ENCODE data around the gene CEP112.
A peak's percentile ranks its signal among the peaks of the same experiment; 100 is the strongest.

Gene CEP112

DNA sequence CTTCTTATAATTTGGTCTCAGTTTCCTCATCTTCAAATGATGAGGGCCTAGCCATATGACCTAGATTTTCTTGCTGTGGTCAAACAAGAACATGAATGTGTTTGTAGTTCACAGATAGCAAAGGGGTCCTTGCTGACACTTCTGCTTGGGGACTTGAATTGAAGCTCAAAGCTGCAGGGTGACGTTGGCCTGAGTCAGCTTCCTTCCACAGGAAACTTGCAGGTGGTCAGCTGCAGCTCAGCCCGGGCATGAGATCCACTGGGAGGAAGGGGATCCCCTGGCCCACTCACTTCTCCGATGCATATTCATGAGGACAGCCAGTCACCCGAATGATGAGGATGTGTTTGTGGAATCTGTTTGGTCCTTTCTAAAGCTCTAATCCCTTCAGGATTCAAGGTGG, 587.9 kb downstream of the CEP112 start:
- peak; percentile 47 for DNase-seq (ENCODE audit: low read depth, low spot score)

DNA sequence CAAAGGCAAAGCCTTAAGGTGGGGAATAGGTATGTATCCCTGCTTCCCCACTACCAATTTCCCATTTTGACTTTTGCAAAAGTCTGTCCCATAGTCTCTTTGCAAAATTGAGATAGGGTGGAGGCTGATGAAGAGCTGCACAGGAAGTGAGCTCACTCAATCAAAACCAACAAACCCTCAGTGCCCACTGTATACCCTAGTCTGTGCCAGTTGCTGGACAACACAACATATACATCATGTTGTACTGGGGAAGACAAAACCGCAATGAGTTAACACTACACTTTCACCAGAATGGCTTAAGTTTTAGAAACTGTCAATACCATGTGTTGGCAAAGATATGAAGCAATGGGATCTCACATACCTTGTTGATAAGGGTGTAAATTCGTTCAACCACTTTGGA, 590.1 kb downstream of the CEP112 start:
- no peak for DNase-seq (ENCODE audit: low read depth, low spot score)

DNA sequence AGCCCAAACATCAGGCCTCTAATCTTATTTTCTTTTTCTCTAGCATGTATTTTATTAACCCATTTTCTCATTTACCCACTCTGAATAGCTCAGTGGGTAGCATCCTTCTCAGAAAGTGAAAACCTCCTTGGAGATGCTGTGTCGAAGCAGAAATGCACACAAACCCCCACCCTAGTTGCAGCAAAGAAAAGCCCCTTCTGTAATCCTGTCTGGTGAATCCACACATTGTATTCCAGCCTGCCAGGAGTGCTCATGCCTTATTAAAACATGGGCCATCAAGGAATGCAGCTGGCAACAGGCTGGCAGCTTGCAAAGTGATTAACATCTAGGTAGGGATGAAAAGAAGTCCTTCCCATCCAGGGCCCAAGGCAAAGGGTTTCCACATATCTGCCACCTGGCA, 590.8 kb downstream of the CEP112 start:
- no peak for DNase-seq (ENCODE audit: low read depth, low spot score)

DNA sequence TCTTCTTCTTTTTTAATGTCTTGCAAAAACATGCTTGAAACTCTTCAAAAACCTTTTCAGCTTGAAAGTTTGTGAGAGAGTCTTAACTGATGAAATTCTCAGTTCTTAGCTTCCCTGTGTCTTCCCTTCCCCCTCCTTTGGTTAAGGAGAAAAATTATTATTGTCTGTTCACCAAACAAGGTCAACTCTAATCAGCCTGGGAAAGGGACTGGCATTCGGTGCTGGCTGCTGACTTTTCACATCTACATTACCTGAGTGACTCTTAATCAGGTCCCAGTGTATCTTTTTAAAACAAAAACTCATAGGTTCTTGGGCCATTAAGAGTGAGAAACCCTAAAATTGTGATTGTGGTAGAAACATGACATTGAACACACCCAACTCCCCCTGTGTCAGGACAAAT, 591.4 kb downstream of the CEP112 start:
- no peak for DNase-seq (ENCODE audit: low read depth, low spot score)

DNA sequence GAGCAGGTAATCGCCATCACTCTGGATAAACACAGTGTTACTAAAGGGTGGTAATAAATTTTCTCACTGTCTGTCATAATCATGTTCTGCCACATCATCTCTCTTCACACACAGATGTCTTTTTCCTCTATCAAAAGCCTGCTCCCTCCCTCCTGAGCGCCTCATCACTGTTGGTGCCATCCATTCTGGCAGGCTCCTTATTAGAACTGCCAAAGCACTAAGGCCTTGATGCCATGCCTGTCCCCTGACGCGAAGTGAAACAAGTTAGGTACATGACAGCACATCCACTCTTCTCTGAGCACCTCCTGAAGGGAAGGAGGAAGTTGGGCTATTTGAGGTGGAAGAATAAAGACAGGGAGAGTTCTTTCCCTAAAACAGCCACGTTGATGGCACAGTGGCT, 592.3 kb downstream of the CEP112 start:
- no peak for DNase-seq (ENCODE audit: low read depth, low spot score)

DNA sequence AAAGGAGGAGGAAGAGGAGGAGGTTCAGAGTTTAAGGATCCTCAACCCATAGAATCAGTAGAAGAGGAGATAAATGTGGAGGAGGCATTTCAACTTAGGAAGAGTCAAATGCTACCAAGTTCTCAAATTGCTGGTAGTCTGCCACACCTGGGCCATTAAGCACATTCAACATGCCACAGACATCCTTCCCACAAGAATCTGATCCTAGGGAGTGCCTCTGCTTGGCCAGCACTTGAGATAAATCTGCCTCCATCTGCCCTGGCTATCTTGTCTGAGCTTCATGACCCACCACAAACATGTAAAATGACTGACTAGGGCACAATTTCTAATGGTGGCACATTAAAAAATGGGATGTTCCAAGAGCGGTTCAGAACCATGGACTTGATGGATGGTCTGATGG, 593.2 kb downstream of the CEP112 start:
- DNase-seq (ENCODE audit: low read depth, low spot score) = no peak

DNA sequence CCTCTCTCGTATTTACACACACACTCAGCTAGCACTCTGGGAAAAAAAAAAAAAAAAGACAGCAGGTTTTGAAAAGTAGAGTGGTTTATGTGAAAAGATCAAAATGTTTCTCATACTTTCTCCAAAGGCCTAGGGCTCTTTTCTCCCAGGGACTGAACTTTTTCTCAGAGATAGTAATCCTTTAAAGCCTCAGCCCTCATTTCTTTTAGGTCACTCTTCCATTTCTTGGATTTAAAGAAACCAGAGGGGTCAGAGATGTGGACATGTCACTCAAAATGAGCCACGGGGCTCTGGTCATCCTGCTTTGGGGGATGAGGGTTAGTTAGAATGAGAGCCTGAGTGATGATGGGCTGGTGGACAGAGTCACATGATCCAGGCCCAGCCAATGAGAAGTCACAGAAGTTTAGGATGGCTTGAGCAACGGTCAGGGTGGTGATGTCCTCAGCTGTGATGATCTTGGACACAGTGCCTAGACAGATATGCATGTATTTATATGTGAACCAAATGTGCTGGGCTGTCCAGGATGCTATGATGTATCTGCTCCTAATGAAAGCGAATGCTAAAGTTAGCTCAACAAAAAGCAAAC, 596.8 kb downstream of the CEP112 start:
- no peak for DNase-seq (ENCODE audit: low read depth, low spot score)

DNA sequence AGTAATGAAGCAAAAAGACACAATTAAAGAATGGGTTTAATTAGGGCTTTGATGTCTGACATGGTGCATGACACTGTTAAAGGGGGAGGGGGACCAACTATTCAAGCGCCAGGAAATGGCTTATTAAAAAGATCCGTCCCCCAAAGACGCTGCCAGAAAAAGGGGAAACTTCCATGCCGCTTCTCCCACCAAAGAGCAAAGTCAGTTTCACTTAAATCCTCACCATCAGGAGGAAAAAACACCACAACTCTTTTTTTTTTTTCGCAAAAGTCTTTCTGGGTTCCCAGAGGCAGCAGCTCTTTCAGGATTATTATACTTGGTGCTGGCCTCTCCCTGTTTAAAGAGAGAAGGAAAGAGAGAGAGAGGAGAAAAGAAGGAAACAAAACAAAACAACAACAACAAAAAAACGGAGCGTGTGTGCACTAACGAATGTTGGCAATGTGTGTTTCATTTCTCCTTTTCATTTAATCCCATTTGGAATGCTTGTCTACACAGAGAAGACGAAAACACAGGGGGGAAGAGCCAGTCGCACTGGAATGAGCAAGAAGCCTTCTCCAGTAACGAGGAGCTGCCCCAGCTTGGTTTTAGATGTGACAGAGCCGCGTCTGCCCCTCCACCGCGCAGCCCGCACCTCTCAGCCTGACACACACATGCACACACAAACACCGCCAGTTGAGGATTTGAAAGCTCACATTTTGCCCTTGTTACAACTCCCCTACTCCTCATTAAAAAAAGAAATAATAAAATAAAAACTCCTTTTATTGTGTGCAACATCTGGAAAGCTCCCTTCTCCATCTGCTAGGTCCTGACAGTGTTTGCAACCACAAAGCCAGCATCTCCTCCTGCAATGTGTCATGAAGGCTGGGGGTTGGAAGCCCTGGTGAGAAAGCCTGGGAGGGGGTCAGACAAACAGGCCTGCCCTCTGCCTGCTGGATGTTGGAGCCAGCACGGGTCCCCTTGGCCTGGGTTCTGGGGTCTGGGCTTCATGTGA, 597.8 kb downstream of the CEP112 start:
- DNase-seq (ENCODE audit: low read depth, low spot score) = peak; percentile 55

DNA sequence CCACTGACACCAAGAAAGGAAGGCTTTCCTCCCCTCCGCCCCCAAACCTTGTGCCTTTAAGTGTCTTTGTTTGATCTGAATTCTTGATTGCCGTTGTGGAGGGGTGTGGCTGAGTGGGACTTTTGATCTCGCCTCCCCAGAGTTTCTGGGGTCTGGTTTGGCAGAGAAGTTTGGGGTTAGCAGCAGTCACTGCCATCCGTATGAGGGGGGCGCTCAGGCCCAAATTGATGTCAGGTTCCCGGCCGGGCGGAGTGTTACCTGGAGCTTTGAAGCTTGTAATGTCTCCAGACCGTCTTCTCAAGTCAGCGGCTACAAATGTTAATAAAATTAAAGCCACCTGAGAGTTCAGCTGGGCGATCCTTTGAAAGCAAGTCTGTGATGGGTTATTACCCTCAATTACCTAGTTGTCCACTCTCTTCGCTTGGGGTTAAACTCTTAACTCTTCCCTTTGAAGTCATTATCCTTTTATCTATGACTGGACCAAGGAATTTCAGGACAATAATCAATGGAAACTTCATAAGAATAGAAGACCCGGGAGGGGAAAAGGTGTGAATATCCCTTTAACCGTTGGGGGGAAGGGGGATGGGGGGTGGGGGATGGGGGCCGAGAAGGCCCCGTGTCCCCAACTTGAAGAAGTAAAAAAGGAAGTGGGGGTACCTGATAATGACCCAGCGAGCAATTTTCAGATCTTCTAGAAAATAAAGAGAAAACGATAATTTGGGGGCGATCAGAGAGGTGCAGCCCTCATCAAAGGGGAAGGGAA, 598.7 kb downstream of the CEP112 start:
- DNase-seq (ENCODE audit: low read depth, low spot score) = no peak

DNA sequence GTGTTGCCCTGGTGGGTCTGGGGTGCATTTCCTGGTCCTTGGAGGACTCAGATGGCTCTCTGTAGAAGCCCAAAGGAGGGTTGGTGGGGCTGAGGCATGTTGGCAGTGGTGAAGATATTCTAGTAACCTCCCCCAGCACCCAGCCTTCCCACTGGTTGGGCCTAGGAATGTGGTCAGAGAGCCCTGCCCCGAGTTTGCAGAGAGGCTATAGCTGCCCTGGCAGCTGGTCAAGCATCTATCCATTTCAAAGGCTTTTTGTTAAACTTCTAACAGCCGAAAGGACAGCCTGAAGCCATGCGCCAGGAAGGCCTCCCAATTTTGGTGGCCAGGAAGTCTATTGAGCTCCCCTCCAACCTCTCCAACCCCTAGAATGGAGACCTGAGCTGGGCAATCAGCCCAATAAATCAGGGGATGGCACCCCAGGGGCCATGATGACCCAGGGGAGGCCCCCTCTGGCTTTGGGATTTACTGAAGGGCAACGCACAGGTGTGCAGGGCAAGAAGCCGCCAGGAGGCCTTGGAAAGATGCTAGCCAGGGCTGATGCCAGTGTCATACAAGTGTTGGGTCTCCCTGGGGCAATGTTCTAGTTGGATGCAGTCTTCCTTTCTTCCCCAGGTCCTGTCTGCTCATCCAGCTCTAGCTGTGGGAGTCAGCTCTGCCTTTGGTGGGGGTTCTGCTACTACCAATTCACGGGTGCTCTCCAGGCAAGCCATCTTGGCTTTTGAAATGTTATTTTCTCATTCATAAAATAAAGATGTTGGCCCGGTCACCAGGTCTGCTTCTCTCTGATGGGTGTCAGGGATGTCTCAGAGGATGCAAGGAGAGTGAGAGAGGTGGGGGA, 599.6 kb downstream of the CEP112 start:
- peak; percentile 33 for DNase-seq (ENCODE audit: low read depth, low spot score)

DNA sequence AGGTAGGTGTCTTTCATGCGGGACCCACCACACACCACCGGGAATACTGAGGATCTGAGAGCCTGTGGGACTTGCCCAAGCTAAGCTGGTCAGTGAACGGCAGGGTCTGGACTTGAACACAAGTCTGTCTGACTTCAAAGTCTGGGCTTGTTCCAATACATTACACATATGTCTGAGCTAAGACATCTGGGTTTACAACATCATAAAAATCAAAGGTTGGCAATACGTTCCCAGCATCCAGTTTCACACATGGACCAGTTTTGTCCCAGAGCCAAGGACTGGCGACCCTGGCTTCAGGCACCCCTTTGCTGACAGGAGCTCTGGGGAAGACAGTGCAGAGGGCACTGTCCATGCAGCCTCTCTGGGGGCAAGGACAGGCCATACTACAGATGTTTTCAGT, 602.6 kb downstream of the CEP112 start:
- no peak for DNase-seq (ENCODE audit: low read depth, low spot score)

DNA sequence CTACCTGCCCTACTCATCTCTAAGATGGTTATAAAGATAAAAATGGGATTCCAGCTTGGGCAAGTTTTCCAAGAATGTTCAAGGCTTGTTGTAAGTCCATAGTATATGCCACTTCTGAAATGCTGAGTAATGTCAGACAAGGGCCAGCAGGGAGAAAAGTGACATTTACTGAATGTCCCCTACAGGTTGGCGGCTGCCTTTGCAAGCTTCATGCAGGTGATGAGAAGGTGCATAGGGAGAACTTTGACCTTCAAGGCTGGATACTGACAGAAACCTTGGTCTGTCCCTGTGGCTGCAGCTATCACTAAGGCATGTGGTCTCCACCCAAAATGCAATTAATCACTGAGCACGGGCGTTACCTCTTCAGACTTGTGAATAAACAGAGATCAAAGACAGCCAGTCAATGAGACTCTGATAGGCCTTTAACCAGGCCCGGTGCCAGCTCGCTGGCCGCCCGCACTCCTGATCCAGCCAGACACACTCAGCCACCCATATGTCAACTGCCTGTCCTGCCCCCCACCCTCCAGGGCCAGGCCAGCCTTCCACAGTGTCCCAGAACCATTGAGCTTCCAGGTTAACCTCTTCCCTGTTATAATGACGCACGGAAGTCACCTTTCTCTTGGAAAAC, 603.6 kb downstream of the CEP112 start:
- DNase-seq (ENCODE audit: low read depth, low spot score) = no peak

DNA sequence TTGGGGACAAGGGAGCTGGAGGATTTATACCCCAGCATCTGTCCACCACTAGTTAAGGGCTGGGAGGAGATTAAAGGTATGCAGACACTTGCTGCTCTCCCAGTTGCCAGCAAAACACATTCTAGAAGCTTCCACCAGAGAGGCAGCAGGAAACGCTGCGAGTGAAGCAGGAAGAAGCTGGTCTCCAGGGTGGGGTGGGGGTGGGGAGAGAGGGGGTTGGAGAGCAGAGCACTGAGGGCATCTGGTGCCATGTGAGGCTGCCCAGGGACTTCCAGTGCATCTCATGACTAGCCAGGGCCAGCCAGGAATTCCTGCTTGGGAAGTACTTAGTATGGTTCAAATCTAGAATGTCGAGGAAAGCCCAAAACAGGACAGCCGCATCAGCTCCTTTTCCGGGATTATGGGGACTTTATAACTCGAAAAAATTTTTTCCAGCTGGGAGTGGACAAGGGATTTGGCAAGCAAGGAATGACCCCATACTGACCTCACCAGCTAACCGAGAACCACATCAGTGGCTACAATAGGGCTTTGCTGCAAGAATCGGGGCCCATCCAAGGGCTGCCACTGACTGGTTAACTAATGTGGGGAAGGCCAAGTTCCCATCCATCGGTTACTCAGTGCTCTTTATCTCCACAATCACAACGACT, 604.3 kb downstream of the CEP112 start:
- DNase-seq (ENCODE audit: low read depth, low spot score) = no peak

DNA sequence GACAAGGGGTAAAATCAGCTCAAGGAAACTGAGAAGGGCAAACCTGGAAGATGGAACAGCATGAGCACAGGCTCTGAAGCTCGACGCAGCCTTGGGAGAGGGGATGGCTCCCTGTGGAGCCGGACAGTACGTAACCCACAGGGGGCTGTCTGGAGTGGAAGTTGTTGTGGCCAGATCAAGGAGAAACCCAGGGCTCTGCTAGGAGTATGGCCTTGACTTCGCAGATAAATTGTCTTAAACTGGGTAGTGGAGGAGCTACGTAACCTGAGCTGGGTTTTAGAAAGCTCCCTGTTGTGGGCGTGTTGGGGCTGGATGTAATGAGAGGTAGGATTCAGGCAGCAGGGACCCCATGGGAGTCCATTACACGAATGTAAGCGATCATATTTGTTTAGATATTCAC, 605.0 kb downstream of the CEP112 start:
- DNase-seq (ENCODE audit: low read depth, low spot score) = no peak
